GM21576 (cell line): ENCODE data around the gene PDK4.
"Not testable (repeated sequence)": the region's sequence is repeated elsewhere in the genome, so short reads cannot be mapped to it uniquely, and the experiment has no call there.

Experiments
- ATAC-seq: cut with Tn5 transposase; IDR thresholded peaks from one replicate; pipeline ENCODE4 v1.9.1; 2021; ENCODE audit warnings: mild to moderate bottlenecking, moderate library complexity; ENCODE audit not compliant: unreplicated experiment

Gene PDK4

GRCh38 chr7:95605275-95605674 lies 9.0 kb upstream of the PDK4 start:
- ATAC-seq, result no peak

DNA sequence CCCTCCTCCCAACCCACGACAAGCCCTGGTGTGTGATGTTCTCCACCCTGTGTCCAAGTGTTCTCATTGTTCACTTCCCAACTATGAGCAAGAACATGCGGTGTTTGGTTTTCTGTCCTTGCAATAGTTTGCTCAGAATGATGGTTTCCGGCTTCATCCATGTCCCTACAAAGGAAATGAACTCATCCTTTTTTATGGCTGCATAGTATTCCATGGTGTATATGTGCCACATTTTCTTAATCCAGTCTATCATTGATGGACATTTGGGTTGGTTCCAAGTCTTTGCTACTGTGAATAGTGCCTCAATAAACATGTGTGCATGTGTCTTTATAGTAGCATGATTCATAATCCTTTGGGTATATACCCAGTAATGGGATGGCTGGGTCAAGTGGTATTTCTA lies 8.5 kb upstream of the PDK4 start:
- ATAC-seq, result not testable (repeated sequence)

GRCh38 chr7:95604397-95604796 lies 8.1 kb upstream of the PDK4 start:
- ATAC-seq, result not testable (repeated sequence)

GRCh38 chr7:95602421-95602820 lies 6.1 kb upstream of the PDK4 start:
- no peak for ATAC-seq

DNA sequence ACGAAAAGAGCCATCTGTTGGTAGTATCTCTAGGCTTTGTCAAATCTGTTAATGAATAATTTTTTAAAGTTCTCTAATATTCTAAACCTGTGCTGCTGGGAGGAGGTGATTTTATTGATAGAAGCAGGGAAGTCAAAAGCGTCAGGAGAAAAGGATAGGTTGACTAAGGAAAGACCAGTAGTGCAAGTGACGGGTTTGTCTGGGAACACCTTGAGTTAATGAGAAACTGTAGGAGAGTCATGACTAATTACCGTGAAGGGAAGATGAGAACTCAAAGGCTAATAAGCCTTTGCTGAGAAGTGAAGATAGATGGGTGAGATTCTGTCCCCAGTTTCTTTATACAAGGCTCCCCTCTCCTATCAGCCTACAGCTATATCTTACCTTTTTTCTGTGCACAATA lies 5.0 kb upstream of the PDK4 start:
- no peak for ATAC-seq

DNA sequence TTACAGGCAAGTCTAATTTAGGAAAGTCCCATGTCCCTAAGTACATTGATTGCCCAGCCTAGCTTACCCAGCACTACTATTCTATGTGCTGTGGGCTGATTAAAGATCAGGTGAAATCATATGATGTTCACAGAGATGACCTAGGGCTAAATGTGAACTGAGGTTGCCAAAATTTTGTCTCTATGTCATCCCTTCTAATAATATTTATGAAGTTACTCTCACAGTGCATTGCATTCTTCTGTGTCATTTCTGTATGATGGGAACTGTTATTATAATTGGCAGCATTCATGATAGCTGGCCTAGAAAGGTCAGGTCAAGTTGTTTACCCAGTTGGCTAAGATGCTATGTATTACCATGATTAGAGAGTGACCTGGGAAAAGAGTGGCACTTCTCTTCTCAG lies 2.8 kb upstream of the PDK4 start:
- no peak for ATAC-seq

DNA sequence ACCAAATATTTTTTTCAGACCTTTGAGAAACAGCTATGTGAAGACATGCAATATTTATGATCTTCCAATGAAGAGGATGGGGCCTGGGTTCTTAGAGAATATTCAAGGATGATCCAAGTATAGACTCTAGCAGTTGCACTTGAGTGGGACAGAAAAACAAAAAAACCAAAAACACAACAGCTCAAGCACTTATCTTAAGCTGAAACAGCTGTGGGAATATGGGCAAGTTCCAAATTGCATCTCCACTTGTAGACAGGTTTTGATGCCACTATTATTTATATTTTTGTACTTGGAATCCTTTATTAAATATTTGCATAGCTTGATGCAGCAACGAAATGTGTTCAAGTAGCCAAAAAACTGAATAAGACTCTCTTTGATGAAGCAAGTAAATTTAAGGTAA lies 2.2 kb upstream of the PDK4 start:
- ATAC-seq, result no peak

DNA sequence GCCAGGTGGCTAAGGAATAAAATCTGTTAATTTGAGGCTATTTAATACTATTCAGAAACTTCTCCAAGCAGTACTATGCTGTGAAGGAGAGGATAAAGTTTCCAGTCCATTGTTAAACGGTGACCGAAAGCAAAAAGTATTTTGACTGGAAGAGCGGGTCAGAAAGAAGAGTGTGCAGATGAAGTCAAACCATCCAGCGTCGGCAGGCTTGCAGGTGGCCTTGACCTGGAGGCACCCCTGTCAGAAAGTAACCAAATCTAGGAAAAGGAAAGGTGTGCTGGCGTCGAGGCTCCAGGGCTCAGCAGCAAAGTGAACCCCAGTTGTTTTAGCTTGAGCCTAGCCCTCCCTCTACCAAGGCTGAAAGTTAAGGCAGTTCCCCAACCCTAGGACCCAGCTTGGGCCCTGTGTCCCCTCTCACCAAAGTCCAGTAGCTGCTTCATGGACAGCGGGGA lies 544 bp downstream of the PDK4 start:
- no peak for ATAC-seq

- no peak for ATAC-seq
Measured at GRCh38 chr7:95594185-95594584, 2.1 kb downstream of the PDK4 start.

- no peak for ATAC-seq
Measured at GRCh38 chr7:95593343-95593742, 3.0 kb downstream of the PDK4 start.

- no peak for ATAC-seq
Measured at GRCh38 chr7:95592570-95592969, 3.7 kb downstream of the PDK4 start.

DNA sequence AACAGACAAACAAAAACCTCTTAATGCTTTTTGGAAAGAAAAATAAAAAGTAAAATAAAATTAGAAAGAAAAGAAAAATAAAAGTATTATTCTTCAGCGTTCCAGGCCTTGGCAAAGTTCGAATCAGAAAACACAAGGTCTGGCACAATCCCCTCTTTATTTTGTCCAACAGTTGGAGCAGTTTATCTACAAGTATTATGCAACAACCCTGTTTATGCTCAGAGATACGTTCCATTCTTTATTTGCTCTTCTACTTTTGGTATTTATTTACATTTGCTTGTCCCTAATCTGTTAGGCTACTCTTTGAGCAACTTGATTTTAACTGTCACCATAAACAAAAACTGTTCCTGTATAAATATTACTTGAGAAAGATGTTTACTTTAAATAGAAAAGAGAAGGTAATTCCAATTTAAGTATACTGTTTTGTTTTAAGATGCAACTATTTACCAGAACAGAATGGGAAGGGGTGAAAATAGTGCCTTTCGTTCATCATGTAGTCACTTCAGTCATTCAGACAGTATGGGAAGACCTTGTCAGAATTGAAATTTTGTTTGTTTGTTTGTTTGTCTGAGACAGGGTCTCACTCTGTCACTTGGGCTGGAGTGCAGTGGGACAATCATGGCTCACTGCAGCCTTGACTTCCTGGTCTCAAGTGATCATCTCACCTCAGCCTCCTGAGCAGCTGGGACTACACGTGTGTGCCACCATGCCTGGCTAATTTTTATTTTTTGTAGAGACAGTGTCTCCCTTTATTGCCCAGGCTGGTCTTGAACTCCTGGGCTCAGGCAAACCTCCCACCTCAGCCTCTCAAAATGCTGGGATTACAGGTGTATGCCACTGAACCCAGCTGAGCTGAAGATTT lies 5.7 kb downstream of the PDK4 start:
- no peak for ATAC-seq

GRCh38 chr7:95589766-95590165 lies 6.5 kb downstream of the PDK4 start:
- ATAC-seq, result no peak

- no peak for ATAC-seq
Measured at GRCh38 chr7:95589031-95589430, 7.3 kb downstream of the PDK4 start.

DNA sequence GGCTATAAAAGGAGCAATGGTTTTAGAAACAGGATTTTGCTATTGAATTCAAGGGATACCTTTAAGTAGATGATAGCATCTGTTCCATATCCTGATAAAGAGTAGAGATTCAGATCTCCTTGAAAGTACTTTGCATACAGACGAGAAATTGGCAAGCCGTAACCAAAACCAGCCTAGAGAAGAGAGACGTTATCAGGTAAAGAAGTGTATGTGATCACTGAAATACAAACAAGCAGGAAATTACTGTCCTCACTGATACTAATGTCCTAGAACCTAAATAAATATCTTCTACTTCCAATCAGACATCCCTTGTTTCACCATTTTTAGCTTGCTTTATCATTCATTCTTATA lies 9.4 kb downstream of the PDK4 start:
- no peak for ATAC-seq

GRCh38 chr7:95585426-95585789 lies 10.9 kb downstream of the PDK4 start:
- no peak for ATAC-seq

DNA sequence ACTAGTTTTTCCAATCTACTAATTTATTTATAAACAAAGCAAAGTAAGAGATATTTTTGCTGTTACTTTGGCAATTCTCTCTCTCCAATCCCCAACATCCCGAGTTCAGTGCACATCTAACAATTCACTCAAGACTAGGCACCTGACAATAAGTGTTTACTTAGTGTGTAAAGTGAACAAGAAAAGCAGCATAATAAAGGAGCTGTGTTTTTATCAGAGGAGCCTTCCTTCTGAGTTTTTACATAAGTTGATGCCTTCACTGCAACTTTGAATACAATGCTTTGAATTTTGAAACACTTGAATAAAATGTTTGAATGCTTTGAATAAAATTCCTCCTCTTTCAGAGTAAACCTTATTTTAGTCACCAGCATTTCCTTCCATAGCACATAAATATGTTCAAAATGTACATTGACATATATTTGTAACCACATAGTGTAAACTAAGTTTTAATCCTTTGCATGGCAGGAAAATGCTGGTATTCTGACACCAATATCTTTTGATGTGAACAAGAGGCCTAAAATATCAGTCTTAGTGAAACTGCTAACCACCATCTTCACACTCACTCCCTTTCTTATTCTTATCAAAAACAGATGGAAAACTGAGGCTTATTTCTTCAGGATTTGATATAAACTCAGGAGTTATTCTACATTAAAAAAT lies 11.4 kb downstream of the PDK4 start:
- no peak for ATAC-seq

- no peak for ATAC-seq
Measured at GRCh38 chr7:95583834-95584621, 12.3 kb downstream of the PDK4 start.

GRCh38 chr7:95582578-95583293 lies 13.6 kb downstream of the PDK4 start:
- no peak for ATAC-seq

DNA sequence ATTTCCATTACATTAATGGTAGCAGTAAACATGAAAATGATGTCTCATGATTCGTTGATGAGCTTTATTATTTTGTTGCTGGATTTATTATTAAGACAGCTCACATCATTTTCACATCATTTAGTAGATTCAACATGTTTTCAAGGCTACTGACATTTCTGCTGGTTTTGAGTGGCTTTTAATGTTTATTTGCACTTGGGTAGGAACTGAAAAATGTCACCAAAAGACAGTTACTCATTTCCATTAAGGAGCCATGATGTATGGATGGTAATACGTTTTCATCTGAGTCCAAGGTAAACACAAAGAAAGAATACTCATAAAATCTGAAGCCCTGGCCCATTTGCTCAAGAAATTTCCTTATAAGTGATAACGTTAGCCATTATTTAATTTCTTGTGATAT lies 14.8 kb downstream of the PDK4 start:
- no peak for ATAC-seq

GRCh38 chr7:95579318-95579717 lies 17.0 kb downstream of the PDK4 start:
- ATAC-seq, result no peak
